Neural progenitor cell (in vitro differentiated cells): ENCODE data around the gene CFL1. TPM values are rescaled to one million over a fixed set of nuclear protein-coding genes. Genes with fewer than 3 reads are reported as not detected.

ENCODE experiments used
- DNase-seq: peaks from one replicate; pipeline ENCODE4 v3.0.0-alpha.2; 2016; ENCODE audit warnings: low spot score
- H2AFZ ChIP-seq: fragments of 200-600 bp; sonication (generic); replicated peaks from 2 replicates; pipeline ENCODE4 v1.6.1; 2016; ENCODE audit warnings: antibody characterized with exemption
- H3F3A ChIP-seq: fragments of 200-600 bp; sonication (generic); 2 replicates; pipeline ENCODE4 v1.6.1; 2016; ENCODE audit warnings: antibody characterized with exemption, low read depth
- H3K27ac ChIP-seq: fragments of 200-600 bp; sonication (generic); 2 replicates; pipeline ENCODE4 v1.5.1; 2016; ENCODE audit warnings: mild to moderate bottlenecking
- H3K27me3 ChIP-seq: fragments of 200-600 bp; sonication (generic); 2 replicates; pipeline ENCODE4 v1.6.1; 2016; ENCODE audit warnings: mild to moderate bottlenecking, moderate library complexity
- H3K36me3 ChIP-seq: fragments of 200-600 bp; sonication (generic); 2 replicates; pipeline ENCODE4 v1.5.1; 2016
- H3K4me1 ChIP-seq: fragments of 200-600 bp; sonication (generic); 2 replicates; pipeline ENCODE4 v1.6.1; 2016; ENCODE audit warnings: mixed run types
- H3K4me2 ChIP-seq: fragments of 200-600 bp; sonication (generic); 2 replicates; pipeline ENCODE4 v1.6.1; 2016
- H3K4me3 ChIP-seq: fragments of 200-600 bp; sonication (generic); 2 replicates; pipeline ENCODE4 v1.5.1; 2016
- H3K79me2 ChIP-seq: fragments of 200-600 bp; sonication (generic); 2 replicates; pipeline ENCODE4 v1.6.1; 2016; ENCODE audit warnings: low read depth
- H3K9ac ChIP-seq: fragments of 200-600 bp; sonication (generic); 2 replicates; pipeline ENCODE4 v1.6.1; 2016
- H3K9me3 ChIP-seq: fragments of 200-600 bp; sonication (generic); 2 replicates; pipeline ENCODE4 v1.5.1; 2016; ENCODE audit warnings: low read depth
- H4K20me1 ChIP-seq: fragments of 200-600 bp; sonication (generic); 2 replicates; pipeline ENCODE4 v1.6.1; 2016; ENCODE audit warnings: low read depth
- H3K27ac Mint-ChIP-seq: 3 replicates; pipeline ENCODE4 v1.8.0; 2021; ENCODE audit warnings: mixed read lengths
- H3K27me3 Mint-ChIP-seq: 2 replicates; pipeline ENCODE4 v1.8.0; 2022; ENCODE audit warnings: low read depth, mild to moderate bottlenecking, inconsistent platforms, moderate library complexity, mixed read lengths; ENCODE audit not compliant: insufficient read depth
- H3K36me3 Mint-ChIP-seq: 3 replicates; pipeline ENCODE4 v1.8.0; 2021; ENCODE audit warnings: mixed read lengths
- H3K4me1 Mint-ChIP-seq: 3 replicates; pipeline ENCODE4 v1.8.0; 2021; ENCODE audit warnings: mixed read lengths
- H3K4me3 Mint-ChIP-seq: 3 replicates; pipeline ENCODE4 v1.8.0; 2021; ENCODE audit warnings: mild to moderate bottlenecking, moderate library complexity, mixed read lengths
- H3K9me3 Mint-ChIP-seq: 3 replicates; pipeline ENCODE4 v1.8.0; 2020; ENCODE audit warnings: mixed read lengths
- EZH2 ChIP-seq: fragments of 200-600 bp; sonication (generic); IDR thresholded peaks from 2 replicates; pipeline ENCODE4 v1.6.1; 2017; ENCODE audit warnings: antibody characterized with exemption, mild to moderate bottlenecking, moderate library complexity
- EZH2phosphoT487 ChIP-seq: fragments of 200-600 bp; sonication (generic); IDR thresholded peaks from 2 replicates; pipeline ENCODE4 v1.6.1; 2017; ENCODE audit warnings: antibody characterized with exemption
- total RNA-seq: library from RNA; depleted of rRNA; stranded (reverse); fragments of >200 nt; gene quantifications from 2 replicates; pipeline ENCODE4 v1.2.3, GENCODE V29; 2015; ENCODE audit warnings: low replicate concordance
- TF ChIP-seq, protein P1 (sequence below): fragments of 200-600 bp; sonication (generic); IDR thresholded peaks from 2 replicates; pipeline ENCODE4 v1.5.1; 2017; ENCODE audit warnings: antibody characterized with exemption, mild to moderate bottlenecking

The CFL1 gene
- total RNA-seq, 1 donor from 2014 or later, result 704 TPM

DNA sequence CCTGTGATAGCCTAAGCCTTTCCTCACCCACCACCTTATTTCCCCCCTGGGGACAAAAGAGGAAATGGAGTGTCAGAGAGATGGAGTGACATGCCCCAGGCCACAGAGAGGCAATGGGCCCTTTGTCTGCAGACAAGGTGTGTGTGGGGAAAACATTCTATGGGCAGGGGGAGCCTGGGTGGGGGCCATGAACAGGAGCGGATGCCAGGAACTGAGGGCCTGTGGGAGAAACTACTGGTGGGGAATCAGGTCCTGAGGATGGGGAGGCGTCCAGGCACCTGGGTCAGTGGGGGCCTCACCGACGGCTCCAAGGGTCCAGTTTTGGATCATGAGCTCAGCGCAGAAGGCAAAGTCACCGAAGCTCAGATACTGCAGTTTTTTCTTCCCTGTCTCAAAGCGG, 27.3 kb upstream of the CFL1 start:
- Mint-ChIP-seq H3K9me3 (no peaks in the 10 kb centered on the region), H3K36me3 (peaks cover 25% of the 10 kb centered on the region), H3K4me3 (no peak overlapping the region), H3K27ac (no peak overlapping the region), H3K4me1 (peaks cover 40% of the 10 kb centered on the region), H3K27me3 (peaks cover 3% of the 10 kb centered on the region)
- Histone ChIP-seq H3K9me3 (no peaks in the 10 kb centered on the region), H3K36me3 (peaks cover 4% of the 10 kb centered on the region), H3K4me2 (no peak overlapping the region), H4K20me1 (peaks cover 14% of the 10 kb centered on the region), H3K9ac (no peak overlapping the region), H3K4me3 (no peak overlapping the region), H3K4me1 (peaks cover 14% of the 10 kb centered on the region), H3K27me3 (peaks cover 16% of the 10 kb centered on the region), H2AFZ (no peak overlapping the region), H3F3A (peaks cover 41% of the 10 kb centered on the region), H3K27ac (no peak overlapping the region), H3K79me2 (peaks cover 17% of the 10 kb centered on the region)
- DNase-seq, result no peak
- TF ChIP-seq EZH2phosphoT487, result no peak
- TF ChIP-seq EZH2, result no peak
- TF ChIP-seq, protein P1, sequence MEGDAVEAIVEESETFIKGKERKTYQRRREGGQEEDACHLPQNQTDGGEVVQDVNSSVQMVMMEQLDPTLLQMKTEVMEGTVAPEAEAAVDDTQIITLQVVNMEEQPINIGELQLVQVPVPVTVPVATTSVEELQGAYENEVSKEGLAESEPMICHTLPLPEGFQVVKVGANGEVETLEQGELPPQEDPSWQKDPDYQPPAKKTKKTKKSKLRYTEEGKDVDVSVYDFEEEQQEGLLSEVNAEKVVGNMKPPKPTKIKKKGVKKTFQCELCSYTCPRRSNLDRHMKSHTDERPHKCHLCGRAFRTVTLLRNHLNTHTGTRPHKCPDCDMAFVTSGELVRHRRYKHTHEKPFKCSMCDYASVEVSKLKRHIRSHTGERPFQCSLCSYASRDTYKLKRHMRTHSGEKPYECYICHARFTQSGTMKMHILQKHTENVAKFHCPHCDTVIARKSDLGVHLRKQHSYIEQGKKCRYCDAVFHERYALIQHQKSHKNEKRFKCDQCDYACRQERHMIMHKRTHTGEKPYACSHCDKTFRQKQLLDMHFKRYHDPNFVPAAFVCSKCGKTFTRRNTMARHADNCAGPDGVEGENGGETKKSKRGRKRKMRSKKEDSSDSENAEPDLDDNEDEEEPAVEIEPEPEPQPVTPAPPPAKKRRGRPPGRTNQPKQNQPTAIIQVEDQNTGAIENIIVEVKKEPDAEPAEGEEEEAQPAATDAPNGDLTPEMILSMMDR, result no peak

GRCh38 chr11:65884716-65885092, 26.7 kb upstream of the CFL1 start:
- Mint-ChIP-seq H3K4me3 (no peak overlapping the region), H3K27me3 (peaks cover 3% of the 10 kb centered on the region), H3K4me1 (peaks cover 35% of the 10 kb centered on the region), H3K36me3 (peaks cover 25% of the 10 kb centered on the region), H3K27ac (peak overlapping the region; percentile 60), H3K9me3 (no peaks in the 10 kb centered on the region)
- peaks cover 13% of the 10 kb centered on the region for H3K4me1 ChIP-seq
- no peaks in the 10 kb centered on the region for H3K9me3 ChIP-seq
- no peak for TF ChIP-seq EZH2
- TF ChIP-seq, protein P1, result peak; percentile 99
- no peak for TF ChIP-seq EZH2phosphoT487
- no peak overlapping the region for H3K4me3 ChIP-seq
- H3K27ac ChIP-seq, result no peak overlapping the region
- no peak overlapping the region for H3K4me2 ChIP-seq
- H3F3A ChIP-seq, result peaks cover 37% of the 10 kb centered on the region
- no peak overlapping the region for H3K9ac ChIP-seq
- peaks cover 17% of the 10 kb centered on the region for H3K79me2 ChIP-seq
- DNase-seq, result peak; percentile 88
- H2AFZ ChIP-seq, result no peak overlapping the region
- peaks cover 11% of the 10 kb centered on the region for H3K27me3 ChIP-seq
- H4K20me1 ChIP-seq, result peaks cover 14% of the 10 kb centered on the region
- peaks cover 4% of the 10 kb centered on the region for H3K36me3 ChIP-seq

- peaks cover 30% of the 10 kb centered on the region for H3F3A ChIP-seq
- H2AFZ ChIP-seq, result no peak overlapping the region
- no peak overlapping the region for H3K9ac ChIP-seq
- peaks cover 25% of the 10 kb centered on the region for H3K36me3 Mint-ChIP-seq
- H3K27me3 ChIP-seq, result peaks cover 5% of the 10 kb centered on the region
- peaks cover 14% of the 10 kb centered on the region for H4K20me1 ChIP-seq
- peaks cover 4% of the 10 kb centered on the region for H3K36me3 ChIP-seq
- peaks cover 6% of the 10 kb centered on the region for H3K27me3 Mint-ChIP-seq
- no peak overlapping the region for H3K27ac ChIP-seq
- no peaks in the 10 kb centered on the region for H3K9me3 Mint-ChIP-seq
- peaks cover 7% of the 10 kb centered on the region for H3K4me1 ChIP-seq
- DNase-seq, result no peak
- TF ChIP-seq EZH2phosphoT487 (no peak), EZH2 (no peak)
- TF ChIP-seq, protein P1, result no peak
- H3K27ac Mint-ChIP-seq, result peak overlapping the region; percentile 60
- no peaks in the 10 kb centered on the region for H3K9me3 ChIP-seq
- H3K4me3 ChIP-seq, result no peak overlapping the region
- peaks cover 17% of the 10 kb centered on the region for H3K79me2 ChIP-seq
- no peak overlapping the region for H3K4me3 Mint-ChIP-seq
- peaks cover 29% of the 10 kb centered on the region for H3K4me1 Mint-ChIP-seq
- no peak overlapping the region for H3K4me2 ChIP-seq
These were observed 26.1 kb upstream of the CFL1 start for GRCh38 chr11:65883786-65884715.
